HCT116 (cell line): Measurements from ENCODE around the gene TTC33. TPM values are rescaled to one million over a fixed set of nuclear protein-coding genes. Genes with fewer than 3 reads are reported as not detected.

Experiments
- ATAC-seq: fragments of 200-7000 bp; cut with Tn5 transposase; 2 replicates; pipeline ENCODE4 v1.9.1; 2020; ENCODE audit warnings: mild to moderate bottlenecking, moderate library complexity
- BruUV-seq: library from RNA; stranded (reverse); fragments of 400-500 nt; replicated peaks from 2 replicates; lab custom pipeline; 2021; lab: Mats Ljungman, UMichigan
- CTCF ChIA-PET: fragments of 300-600 bp; sonication (Branson Sonifier 250); formaldehyde crosslinking; loops from one replicate; lab custom pipeline; 2021; ENCODE audit warnings: antibody characterized with exemption; lab: Charles Lee
- POLR2A ChIA-PET: fragments of 300-600, 350-600 bp; sonication (Branson Sonifier 250); formaldehyde crosslinking; loops from one replicate; lab custom pipeline; 2021; ENCODE audit warnings: antibody characterized with exemption; lab: Charles Lee
- RAD21 ChIA-PET, 2 experiments: fragments of 300-600 bp; sonication (Branson Sonifier 250); formaldehyde crosslinking; loops; one replicate each; lab custom pipeline; 2023; ENCODE audit warnings: low total read pairs in 2 of 2; ENCODE audit not compliant: uncharacterized antibody in 2 of 2, unreplicated experiment in 2 of 2, low non-redundant PET in 1 of 2; lab: Charles Lee
- DNase-seq: peaks from one replicate; pipeline ENCODE4 v3.0.0-alpha.2; 2010; ENCODE audit warnings: low read depth, low spot score
- H2AFZ ChIP-seq: fragments of 200-600 bp; shearing (Covaris generic), sonication (generic); 2 replicates; pipeline ENCODE4 v1.6.1; 2017; ENCODE audit warnings: low read depth, mixed run types, mixed read lengths, antibody characterized with exemption, low read length; ENCODE audit not compliant: poor library complexity, severe bottlenecking
- H3K27ac ChIP-seq: 2 replicates; pipeline ENCODE4 v1.5.1; 2012; ENCODE audit warnings: low read depth, low read length
- H3K27me3 ChIP-seq: fragments of 200-600 bp; sonication (generic); 2 replicates; pipeline ENCODE4 v1.6.1; 2016; ENCODE audit warnings: mixed run types, low read length, mixed read lengths; ENCODE audit not compliant: insufficient read depth
- H3K36me3 ChIP-seq, 2 experiments: fragments of 200-500 bp in 1 of 2; fragments of 200-600 bp in 1 of 2; sonication (Bioruptor generic) in 1 of 2; sonication (generic) in 1 of 2; 2 replicates each; pipeline versions ENCODE4 v1.5.1 to v1.6.1; 2014 to 2016; ENCODE audit warnings: low read length in 2 of 2, inconsistent platforms in 1 of 2, mixed read lengths in 1 of 2, mixed run types in 1 of 2; ENCODE audit not compliant: insufficient read depth in 2 of 2, control insufficient read depth in 1 of 2
- H3K4me1 ChIP-seq, 2 experiments: fragments of 200-600 bp in 1 of 2; sonication (generic) in 1 of 2; 2 replicates each; pipeline versions ENCODE4 v1.5.1 to v1.6.1; 2012 to 2017; ENCODE audit warnings: low read length in 2 of 2, inconsistent platforms in 1 of 2, mild to moderate bottlenecking in 1 of 2, mixed read lengths in 1 of 2, mixed run types in 1 of 2, moderate library complexity in 1 of 2; ENCODE audit not compliant: insufficient read depth in 2 of 2, control insufficient read depth in 1 of 2
- H3K4me2 ChIP-seq: fragments of 200-600 bp; sonication (generic); 2 replicates; pipeline ENCODE4 v1.6.1; 2017; ENCODE audit warnings: mixed run types, low read length, mixed read lengths
- H3K4me3 ChIP-seq, 2 experiments: fragments of 200-600 bp in 1 of 2; sonication (generic) in 1 of 2; replicated peaks in 1 of 2; 2 replicates each; pipeline ENCODE4 v1.5.1; 2011 to 2016; ENCODE audit warnings: low read length in 2 of 2, control low read depth in 1 of 2, low read depth in 1 of 2, mild to moderate bottlenecking in 1 of 2, mixed read lengths in 1 of 2, mixed run types in 1 of 2
- H3K79me2 ChIP-seq: fragments of 200-600 bp; sonication (generic); 2 replicates; pipeline ENCODE4 v1.6.1; 2017; ENCODE audit warnings: mild to moderate bottlenecking, mixed run types, low read length, moderate library complexity, mixed read lengths; ENCODE audit not compliant: insufficient read depth
- H3K9ac ChIP-seq: fragments of 200-600 bp; sonication (generic); 2 replicates; pipeline ENCODE4 v1.6.1; 2016; ENCODE audit warnings: low read length, mixed read lengths
- H3K9me2 ChIP-seq: fragments of 200-600 bp; sonication (generic), shearing (Covaris generic); 2 replicates; pipeline ENCODE4 v1.6.1; 2017; ENCODE audit warnings: mixed run types, mild to moderate bottlenecking, moderate library complexity; ENCODE audit not compliant: insufficient read depth
- H3K9me3 ChIP-seq, 2 experiments: fragments of 200-500 bp in 1 of 2; fragments of 200-600 bp in 1 of 2; sonication (Bioruptor generic) in 1 of 2; sonication (generic) in 1 of 2; 2 replicates each; pipeline ENCODE4 v1.6.1; 2014 to 2017; ENCODE audit warnings: low read length in 2 of 2, mixed read lengths in 2 of 2, inconsistent platforms in 1 of 2, low read depth in 1 of 2, mild to moderate bottlenecking in 1 of 2, mixed run types in 1 of 2, moderate library complexity in 1 of 2; ENCODE audit not compliant: control insufficient read depth in 1 of 2, insufficient read depth in 1 of 2
- H4K20me1 ChIP-seq: fragments of 200-600 bp; sonication (generic), shearing (Covaris generic); 2 replicates; pipeline ENCODE4 v1.6.1; 2017; ENCODE audit warnings: mixed run types, mild to moderate bottlenecking, moderate library complexity; ENCODE audit not compliant: insufficient read depth
- CEBPB ChIP-seq: IDR thresholded peaks from 2 replicates; pipeline ENCODE4 v1.6.1; 2012; ENCODE audit warnings: low read depth
- EGR1 ChIP-seq: IDR thresholded peaks from 2 replicates; pipeline ENCODE4 v1.6.1; 2012; ENCODE audit warnings: low read depth
- EZH2 ChIP-seq: fragments of 200-600 bp; sonication (generic); IDR thresholded peaks from 2 replicates; pipeline ENCODE4 v1.6.1; 2017; ENCODE audit warnings: antibody characterized with exemption, mixed run types
- EZH2phosphoT487 ChIP-seq: fragments of 200-600 bp; IDR thresholded peaks from 2 replicates; pipeline ENCODE4 v1.6.1; 2018; ENCODE audit warnings: antibody characterized with exemption, borderline replicate concordance
- SIN3A ChIP-seq: IDR thresholded peaks from 2 replicates; pipeline ENCODE4 v1.6.1; 2012; ENCODE audit warnings: low read depth
- SP1 ChIP-seq: IDR thresholded peaks from 2 replicates; pipeline ENCODE4 v1.6.1; 2012; ENCODE audit warnings: low read depth
- YY1 ChIP-seq: IDR thresholded peaks from 2 replicates; pipeline ENCODE4 v1.6.1; 2011; ENCODE audit warnings: low read length, low read depth, moderate library complexity, mild to moderate bottlenecking; ENCODE audit not compliant: insufficient replicate concordance; ENCODE audit errors: extremely low read depth
- intact Hi-C: fragments of 100-400 bp; cut with micrococcal nuclease; formaldehyde crosslinking; loops from 2 replicates; pipeline ENCODE4 v1.10.0; 2022
- total RNA-seq: library from RNA; stranded (reverse); gene quantifications from one replicate; pipeline ENCODE4 v1.2.1, GENCODE V29; 2021; ENCODE audit not compliant: unreplicated experiment
- TF ChIP-seq, protein P1 (sequence below): IDR thresholded peaks from 2 replicates; pipeline ENCODE4 v1.6.1; 2012; ENCODE audit warnings: low read depth
- TF ChIP-seq, protein P2 (sequence below): IDR thresholded peaks from 2 replicates; pipeline ENCODE4 v1.6.1; 2012

The TTC33 gene
- total RNA-seq, 1 experiment from 2014 or later = 14.5 TPM

DNA sequence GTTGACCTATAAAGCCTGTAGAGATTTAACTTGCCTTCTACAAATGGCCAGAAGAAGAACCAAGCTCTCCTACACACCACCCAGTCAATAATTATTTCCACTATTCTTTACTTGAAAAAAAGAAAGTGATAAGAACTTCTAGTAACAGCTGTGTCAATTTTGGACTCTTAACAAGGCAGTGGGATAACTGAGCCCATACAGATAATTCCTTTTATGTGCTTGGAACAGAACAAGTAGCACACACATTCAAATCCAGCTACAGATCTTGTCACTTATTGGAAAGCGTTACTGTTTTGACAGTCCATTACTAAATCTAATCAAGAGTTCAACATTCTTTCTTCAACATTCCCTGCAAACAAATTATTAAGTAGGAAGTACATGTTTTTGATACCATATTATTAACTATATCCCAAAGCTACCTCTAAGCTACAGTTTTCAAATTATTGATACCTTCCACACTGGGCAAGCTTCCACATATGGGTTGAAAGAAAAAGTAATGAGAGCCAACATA is 69.7 kb downstream of the TTC33 start:
- no peak overlapping the region for H3K9ac ChIP-seq
- ATAC-seq = no peak
- no TSS peak for BruUV-seq
- no peaks in the 10 kb centered on the region for H3K36me3 ChIP-seq
- no peak overlapping the region for H2AFZ ChIP-seq
- peaks cover 15 to 27% of the 10 kb centered on the region in 2 experiments; a peak in 3 of 4 replicates for H3K4me1 ChIP-seq
- H3K4me3 ChIP-seq = no peak overlapping the region
- no peaks in the 10 kb centered on the region for H3K79me2 ChIP-seq
- H3K27ac ChIP-seq = no peak overlapping the region
- CTCF ChIA-PET = interaction anchor here (0.7 to 1.7 kb wide), 6 partner anchors 519 to 1107 kb away, joined by 3 to 4 read pairs (median 3); no protein-coding TSS in a partner anchor
- POLR2A ChIA-PET = interaction anchor here (0.7 kb wide), 1 partner anchor 801 kb away, joined by 4 read pairs; no protein-coding TSS in a partner anchor
- no peaks in the 10 kb centered on the region for H3K9me2 ChIP-seq
- DNase-seq = no peak
- H3K27me3 ChIP-seq = no peaks in the 10 kb centered on the region
- intact Hi-C loops = loop anchor here (2.0 to 5.0 kb wide), 4 partner anchors 179 to 1094 kb away; no protein-coding TSS in a partner anchor
- H4K20me1 ChIP-seq = no peaks in the 10 kb centered on the region
- no peaks in the 10 kb centered on the region for H3K9me3 ChIP-seq
- no peak overlapping the region for H3K4me2 ChIP-seq
- TF ChIP-seq, protein P1, sequence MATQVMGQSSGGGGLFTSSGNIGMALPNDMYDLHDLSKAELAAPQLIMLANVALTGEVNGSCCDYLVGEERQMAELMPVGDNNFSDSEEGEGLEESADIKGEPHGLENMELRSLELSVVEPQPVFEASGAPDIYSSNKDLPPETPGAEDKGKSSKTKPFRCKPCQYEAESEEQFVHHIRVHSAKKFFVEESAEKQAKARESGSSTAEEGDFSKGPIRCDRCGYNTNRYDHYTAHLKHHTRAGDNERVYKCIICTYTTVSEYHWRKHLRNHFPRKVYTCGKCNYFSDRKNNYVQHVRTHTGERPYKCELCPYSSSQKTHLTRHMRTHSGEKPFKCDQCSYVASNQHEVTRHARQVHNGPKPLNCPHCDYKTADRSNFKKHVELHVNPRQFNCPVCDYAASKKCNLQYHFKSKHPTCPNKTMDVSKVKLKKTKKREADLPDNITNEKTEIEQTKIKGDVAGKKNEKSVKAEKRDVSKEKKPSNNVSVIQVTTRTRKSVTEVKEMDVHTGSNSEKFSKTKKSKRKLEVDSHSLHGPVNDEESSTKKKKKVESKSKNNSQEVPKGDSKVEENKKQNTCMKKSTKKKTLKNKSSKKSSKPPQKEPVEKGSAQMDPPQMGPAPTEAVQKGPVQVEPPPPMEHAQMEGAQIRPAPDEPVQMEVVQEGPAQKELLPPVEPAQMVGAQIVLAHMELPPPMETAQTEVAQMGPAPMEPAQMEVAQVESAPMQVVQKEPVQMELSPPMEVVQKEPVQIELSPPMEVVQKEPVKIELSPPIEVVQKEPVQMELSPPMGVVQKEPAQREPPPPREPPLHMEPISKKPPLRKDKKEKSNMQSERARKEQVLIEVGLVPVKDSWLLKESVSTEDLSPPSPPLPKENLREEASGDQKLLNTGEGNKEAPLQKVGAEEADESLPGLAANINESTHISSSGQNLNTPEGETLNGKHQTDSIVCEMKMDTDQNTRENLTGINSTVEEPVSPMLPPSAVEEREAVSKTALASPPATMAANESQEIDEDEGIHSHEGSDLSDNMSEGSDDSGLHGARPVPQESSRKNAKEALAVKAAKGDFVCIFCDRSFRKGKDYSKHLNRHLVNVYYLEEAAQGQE = no peak
- TF ChIP-seq EGR1 (no peak), YY1 (no peak), SP1 (no peak), CEBPB (no peak), EZH2 (no peak), EZH2phosphoT487 (no peak), SIN3A (no peak)
- TF ChIP-seq, protein P2, sequence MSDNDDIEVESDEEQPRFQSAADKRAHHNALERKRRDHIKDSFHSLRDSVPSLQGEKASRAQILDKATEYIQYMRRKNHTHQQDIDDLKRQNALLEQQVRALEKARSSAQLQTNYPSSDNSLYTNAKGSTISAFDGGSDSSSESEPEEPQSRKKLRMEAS = no peak
- TF ChIP-seq, all 23 proteins: peak for 0
- RAD21 ChIA-PET = no interaction called here
